ENCODE measurements around the gene MECP2.

DNA sequence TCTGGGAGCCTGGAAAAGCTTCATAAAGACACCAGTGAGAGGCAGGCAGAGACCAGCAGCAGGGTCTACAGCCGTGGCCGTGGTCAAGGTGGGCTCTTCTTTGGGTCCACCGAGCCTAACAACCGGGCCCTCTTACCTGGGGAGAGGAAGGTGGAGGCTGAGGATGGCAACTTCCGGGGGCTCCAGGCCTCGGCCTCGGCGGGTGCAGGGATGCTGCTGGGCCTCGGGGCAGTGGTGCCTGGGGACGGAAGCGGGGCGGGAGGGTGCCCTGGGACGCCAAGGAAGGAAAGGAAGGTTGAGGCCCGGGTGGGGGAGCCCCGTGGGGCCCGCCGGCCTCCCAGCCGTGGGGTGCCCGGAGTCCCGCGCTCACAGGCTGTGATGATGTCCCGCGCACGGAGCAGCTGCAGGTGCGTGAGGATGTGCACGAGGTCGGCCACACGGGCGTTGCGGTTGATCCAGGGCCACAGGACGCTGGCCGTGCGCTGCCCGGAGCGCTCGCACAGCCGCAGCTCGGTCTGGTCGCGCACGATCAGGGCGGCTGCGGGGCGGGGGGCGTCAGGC lies 78.4 kb downstream of the MECP2 start:
- TF ChIP-seq CTCF (IDR thresholded peaks at IDR 0.05) (no peak), POLR2A (IDR thresholded peaks at IDR 0.05) (no peak)

Measured in right lobe of liver (tissue), 4 donors.